Nucleus accumbens (tissue), 56 donors: ENCODE results near the gene ARHGAP9.
A peak's percentile ranks its signal among the peaks of the same experiment; 100 is the strongest.
"Not testable (repeated sequence)": the region's sequence is repeated elsewhere in the genome, so short reads cannot be mapped to it uniquely, and the experiment has no call there.

Experiments
- DNase-seq, 56 donors: peaks; one replicate each; lab custom pipeline; 2025; lab: John Stamatoyannopoulos, UW

Gene ARHGAP9

DNA sequence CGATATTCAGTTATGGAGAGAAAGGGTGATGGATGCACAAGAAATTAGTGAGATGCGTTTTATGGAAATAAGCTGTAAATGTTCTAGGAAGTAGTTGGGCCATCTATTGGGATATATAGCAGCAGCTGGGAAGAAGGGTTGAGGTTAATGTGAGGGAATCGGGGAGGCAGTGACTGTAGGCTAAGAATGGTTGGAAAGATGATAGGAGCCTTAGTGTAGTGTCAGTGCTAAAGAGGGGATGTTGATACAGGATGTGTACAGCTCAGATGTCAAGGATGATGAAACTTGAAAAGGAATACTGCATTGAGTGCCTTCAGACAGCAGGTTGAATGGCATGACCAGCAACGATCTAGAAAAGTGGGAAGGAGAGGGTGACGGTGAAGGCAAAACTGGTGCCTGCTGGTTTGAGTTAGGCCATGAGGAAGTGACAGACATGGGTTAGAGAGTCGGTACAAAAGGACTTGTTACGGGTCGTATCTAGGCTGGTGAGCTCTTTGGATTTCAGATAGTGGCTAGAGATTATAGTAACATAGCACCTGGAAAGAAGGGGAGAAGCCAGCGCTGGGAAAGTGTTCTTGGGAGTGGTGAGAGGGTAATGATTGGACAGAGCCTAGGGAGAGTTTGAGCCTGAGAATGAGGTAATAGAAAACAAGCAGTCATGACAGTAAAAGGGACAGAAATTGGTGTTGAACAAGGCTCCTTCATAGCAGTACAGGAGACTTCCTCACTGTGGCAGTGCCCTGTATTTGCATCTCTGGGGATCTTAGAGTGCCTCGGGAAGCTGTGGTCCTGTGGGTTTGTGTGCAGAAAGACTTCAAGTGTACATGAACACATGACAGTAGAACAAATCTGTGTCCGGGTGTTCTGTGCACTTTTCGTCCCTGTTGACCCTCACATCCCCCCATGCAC is 17.8 kb upstream of the ARHGAP9 start:
- DNase-seq: no peak

- DNase-seq: no peak
These were observed 17.2 kb upstream of the ARHGAP9 start for GRCh38 chr12:57496822-57497221.

DNA sequence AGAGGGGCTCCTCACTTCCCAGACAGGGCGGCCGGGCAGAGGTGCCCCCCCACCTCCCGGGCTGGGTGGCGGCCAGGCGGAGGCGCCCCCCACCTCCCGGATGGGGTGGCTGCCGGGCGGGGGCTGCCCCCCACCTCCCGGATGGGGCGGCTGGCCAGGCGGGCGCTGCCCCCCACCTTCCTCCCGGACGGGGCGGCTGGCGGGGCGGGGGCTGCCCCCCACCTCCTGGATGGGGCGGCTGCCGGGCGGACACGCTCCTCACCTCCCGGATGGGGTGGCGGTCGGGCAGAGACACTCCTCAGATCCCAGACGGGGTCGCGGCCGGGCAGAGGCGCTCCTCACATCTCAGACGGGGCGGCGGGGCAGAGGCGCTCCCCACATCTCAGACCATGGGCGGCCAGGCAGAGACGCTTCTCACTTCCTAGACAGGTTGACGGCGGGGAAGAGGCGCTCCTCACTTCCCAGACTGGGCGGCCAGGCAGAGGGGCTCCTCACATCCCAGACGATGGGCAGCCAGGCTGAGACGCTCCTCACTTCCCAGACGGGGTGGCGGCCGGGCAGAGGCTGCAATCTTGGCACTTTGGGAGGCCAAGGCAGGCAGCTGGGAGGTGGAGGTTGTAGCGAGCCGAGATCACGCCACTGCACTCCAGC is 15.5 kb upstream of the ARHGAP9 start:
- DNase-seq: not testable (repeated sequence)

- DNase-seq: peak in 1 of 56 donors; percentile 21
These were observed 12.0 kb upstream of the ARHGAP9 start for GRCh38 chr12:57491393-57492280.

- no peak for DNase-seq
These were observed 10.5 kb upstream of the ARHGAP9 start for GRCh38 chr12:57490126-57490525.

DNA sequence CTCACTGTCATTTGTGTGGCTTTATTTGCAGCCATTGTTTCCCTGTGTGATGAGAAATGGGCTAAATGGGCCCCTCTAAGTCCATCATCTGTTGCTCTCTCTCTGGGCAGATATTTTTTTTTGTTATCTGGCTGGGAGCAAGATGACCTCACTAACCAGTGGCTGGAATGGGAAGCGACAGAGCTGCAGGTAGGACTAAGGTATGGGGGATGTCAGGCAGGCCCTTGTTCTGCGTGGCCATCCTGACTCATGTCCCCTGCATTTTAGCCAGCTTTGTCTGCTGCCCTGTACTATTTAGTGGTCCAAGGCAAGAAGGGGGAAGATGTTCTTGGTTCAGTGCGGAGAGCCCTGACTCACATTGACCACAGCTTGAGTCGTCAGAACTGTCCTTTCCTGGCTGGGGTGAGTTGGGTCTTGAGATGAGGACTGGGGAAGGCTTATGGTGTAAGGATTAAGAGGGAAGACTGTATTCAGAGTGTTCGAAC is 9.5 kb upstream of the ARHGAP9 start:
- no peak for DNase-seq

DNA sequence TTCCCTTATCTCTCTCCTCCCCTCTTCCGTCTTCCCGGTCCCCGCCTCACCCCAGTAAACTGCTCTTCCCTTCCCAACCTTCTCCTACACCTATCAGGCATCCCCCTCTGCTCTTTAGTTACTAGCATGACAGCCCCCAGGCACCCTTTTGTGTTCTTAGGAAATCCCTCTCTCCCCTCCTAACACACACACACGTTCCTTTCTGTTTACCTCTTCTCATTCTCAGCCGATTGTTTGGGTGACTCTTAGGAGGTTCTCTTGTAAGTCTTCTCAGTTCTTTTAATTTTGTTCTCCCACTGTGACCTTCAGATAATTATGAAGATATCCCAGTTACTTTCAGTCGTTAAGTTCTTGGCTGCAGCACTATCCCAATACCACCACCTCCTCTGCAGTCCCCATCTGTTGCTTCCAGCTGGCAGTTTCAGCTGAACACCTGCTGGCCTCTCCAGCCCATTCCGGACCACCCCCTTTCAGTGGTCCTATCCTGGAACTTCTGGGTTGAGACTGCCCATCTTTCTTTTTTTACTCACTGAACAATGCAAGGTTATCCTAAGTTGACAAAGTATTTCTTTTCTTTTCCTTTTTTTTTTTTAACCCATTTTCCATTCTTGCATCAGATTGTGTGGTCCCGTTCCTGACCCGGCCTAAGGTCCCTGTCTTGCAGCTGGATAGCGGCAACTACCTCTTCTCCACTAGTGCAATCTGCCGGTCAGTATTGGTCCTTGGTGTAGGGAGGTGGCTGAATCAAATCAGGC is 8.9 kb upstream of the ARHGAP9 start:
- no peak for DNase-seq

DNA sequence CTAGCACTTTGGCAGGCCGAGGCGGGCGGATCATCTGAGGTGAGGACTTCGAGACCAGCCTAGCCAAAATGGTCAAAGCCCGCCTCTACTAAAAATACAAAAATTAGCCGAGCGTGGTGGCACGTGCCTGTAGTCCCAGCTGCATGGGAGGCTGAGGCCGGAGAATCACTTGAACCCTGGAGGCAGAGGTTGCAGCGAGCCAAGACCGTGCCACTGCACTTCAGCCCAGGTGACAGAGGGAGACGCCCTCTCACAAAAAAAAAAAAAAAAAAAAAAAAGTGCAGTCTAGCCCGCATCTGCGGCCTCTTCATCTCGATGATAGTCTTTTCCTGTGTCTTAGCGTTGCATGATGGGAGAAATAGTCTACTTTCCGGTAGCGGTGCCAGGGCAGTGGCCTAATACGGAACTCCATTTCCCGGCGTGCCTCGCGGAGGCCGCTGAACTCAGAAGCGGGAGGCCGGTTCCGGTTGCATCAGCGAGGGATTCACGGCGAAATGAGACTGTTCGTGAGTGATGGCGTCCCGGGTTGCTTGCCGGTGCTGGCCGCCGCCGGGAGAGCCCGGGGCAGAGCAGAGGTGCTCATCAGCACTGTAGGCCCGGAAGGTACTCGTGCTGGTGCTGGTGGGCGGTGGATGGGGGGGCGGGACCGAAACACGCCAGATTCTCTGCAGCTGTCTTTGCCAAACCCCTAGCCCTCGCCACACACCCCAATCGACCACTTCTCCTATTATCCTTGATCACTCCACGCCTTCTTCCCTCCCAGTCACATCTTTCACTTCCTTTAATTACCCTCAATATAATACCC is 8.1 kb upstream of the ARHGAP9 start, which contains the start of gene MARS1:
MARS1 (plus strand) TSS at position 472 of the 805 bp plus-strand sequence; CDS start at position 495, 23 bp downstream.
- peak; percentile 58 to 98 (median 90) for DNase-seq

DNA sequence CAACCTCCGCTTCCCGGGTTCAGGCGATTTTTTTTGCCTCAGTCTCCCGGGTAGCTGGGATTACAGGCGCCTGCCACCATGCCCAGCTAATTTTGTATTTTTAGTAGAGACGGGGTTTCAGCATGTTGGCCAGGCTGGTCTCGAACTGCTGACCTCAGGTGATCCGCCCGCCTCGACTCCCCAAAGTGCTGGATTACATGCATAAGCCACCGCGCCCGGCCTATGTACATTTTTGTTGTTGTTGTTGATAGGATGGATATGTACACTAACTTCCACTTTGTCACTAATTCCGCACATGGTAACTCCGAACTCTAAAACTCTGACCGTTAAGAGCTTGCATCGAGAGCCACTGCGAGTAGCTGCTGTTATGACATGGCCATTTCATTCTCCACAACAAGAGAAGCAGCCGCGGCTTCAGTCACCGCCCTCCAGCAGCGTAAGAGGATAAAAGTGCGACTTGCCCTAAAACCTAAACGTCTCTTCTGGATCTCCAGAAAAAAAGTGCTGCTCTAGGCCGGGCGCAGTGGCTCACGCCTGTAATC is 7.5 kb upstream of the ARHGAP9 start:
- no peak for DNase-seq

DNA sequence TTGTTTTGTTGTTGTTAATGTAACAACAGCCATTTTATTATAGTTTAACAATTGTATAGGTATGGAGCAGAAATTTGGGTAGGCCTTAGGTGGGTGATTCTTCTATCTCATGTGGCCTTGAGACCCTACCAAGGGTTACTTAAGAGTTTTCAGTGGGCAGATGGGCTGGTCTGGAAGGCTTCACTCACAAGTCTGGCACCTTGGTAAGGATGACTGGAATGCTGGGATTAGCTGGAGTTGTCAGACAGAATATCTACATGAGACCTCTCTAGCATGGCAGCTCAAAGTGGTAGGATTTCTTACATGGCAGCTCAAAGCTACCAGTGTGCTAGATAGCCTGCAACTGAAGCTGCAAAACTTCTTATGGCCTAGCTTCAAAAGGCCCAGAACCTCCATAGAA is 6.0 kb upstream of the ARHGAP9 start:
- no peak for DNase-seq

- DNase-seq: no peak
These were observed 3.8 kb upstream of the ARHGAP9 start for GRCh38 chr12:57483466-57483865.

DNA sequence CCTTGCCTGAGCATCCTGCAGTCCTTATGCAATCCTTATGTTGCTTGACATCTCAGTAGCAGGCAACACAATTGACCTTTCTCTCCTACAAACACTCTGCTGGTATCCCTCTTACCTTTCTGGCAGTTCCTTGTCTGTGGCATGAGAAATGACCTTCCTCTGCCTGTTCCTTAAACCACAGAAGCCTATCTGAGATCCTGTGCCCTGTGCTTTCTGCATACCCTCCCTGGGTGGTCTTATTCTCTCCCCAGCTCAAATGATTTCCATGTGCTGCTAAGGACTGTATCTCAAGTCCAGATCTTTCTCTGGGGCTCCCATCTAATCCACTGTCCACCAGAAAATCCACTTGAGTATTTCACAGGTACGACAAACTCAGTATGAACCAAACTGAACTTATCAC is 2.0 kb upstream of the ARHGAP9 start:
- DNase-seq: no peak

DNA sequence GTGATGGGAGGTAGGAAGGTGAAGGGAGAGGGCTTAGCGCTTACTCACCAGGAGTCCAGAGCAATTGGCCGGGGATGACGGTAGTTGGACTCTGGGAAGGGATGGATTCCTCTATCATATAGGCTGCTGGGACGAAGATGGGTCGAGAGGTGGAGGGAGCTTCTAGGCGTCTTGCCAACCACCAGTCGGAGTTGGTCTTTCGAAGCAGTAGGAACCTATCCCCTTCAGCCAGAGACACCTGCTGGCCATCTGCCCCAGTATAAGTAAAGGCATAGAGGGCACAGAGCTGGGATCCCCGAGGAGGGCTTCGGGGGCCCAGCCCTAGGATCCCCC is 657 bp downstream of the ARHGAP9 start:
- no peak for DNase-seq

GRCh38 chr12:57477710-57478681 is 1.7 kb downstream of the ARHGAP9 start:
- no peak for DNase-seq

- DNase-seq: no peak
These were observed 2.5 kb downstream of the ARHGAP9 start for GRCh38 chr12:57476993-57477709.

DNA sequence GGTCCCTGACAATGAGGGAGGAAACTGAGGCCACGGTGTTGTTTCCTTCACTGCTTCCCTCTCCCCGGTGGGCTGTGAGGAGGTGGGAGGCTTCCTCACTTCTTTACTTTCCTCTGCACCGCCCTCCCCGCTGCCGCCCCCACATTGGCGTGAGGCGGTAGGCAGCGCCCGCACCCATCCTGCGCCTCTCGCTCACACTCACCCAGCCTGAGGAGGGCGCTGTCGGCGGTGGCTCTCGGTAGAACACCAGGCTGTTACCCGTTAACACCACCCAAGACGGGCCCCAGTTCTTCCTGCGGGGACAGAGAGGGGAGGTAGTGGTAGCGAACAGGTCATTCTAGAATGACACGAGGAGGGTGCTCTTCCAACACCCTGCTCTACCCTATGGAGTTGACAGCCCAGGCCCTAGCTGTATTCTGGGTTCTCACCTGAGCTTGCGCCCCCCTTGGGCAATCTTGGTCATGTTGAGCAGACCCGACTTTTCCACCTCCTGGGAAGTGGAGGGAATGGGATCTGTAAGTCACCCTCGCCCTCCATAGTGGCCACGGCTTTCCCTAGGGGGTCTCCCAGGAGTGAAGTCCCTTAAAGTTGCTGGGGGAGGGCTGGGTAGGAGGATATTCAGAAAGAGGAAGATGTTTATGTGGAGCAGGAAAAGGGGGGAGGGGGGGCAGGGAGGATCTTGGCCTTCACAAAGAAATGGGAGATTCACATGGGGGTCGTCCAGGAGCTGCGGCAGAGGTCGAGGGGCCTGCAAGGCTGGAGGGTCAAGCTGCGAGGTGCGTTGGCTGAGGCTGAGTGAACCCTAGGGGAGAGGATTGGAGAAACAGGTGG is 3.3 kb downstream of the ARHGAP9 start:
- no peak for DNase-seq
